B cell (primary cell): ENCODE measurements around the gene ATXN7.

Experiments
- CTCF ChIP-seq: fragments of 200-600 bp; IDR thresholded peaks from one replicate; pipeline ENCODE4 v1.8.0; 2022; ENCODE audit warnings: antibody characterized with exemption, mild to moderate bottlenecking
- EZH2 ChIP-seq: IDR thresholded peaks from 2 replicates; pipeline ENCODE4 v1.6.1; 2012; ENCODE audit warnings: borderline replicate concordance, low read depth, mild to moderate bottlenecking, moderate library complexity, low read length; ENCODE audit not compliant: insufficient read depth, poor library complexity, severe bottlenecking

GRCh38 chr3:64030741-64031140 is 167.1 kb downstream of the ATXN7 start:
- peak; percentile 91 for TF ChIP-seq CTCF
- no peak for TF ChIP-seq EZH2
